ENCODE data around the gene MAGOH.

DNA sequence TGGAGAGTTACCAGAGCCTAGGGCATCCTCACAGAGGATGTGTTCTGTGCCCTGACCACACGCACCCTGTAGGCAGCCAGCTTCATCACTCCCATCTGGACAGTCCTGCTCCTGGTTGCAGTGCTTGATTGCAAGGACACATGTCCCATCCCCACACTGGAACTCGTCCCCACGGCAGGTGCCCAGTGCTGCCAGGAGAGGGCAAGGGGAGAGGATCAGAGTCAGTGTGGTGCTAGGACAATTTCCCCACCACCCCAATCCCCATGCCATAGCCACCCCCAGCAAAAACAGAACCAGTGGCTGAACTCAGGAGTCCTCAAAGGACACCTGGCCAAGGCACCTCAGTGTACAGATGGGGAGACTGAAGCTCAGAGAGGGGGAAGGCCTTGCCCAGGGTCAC is 37.2 kb upstream of the MAGOH start:
- TF ChIP-seq, protein P1, sequence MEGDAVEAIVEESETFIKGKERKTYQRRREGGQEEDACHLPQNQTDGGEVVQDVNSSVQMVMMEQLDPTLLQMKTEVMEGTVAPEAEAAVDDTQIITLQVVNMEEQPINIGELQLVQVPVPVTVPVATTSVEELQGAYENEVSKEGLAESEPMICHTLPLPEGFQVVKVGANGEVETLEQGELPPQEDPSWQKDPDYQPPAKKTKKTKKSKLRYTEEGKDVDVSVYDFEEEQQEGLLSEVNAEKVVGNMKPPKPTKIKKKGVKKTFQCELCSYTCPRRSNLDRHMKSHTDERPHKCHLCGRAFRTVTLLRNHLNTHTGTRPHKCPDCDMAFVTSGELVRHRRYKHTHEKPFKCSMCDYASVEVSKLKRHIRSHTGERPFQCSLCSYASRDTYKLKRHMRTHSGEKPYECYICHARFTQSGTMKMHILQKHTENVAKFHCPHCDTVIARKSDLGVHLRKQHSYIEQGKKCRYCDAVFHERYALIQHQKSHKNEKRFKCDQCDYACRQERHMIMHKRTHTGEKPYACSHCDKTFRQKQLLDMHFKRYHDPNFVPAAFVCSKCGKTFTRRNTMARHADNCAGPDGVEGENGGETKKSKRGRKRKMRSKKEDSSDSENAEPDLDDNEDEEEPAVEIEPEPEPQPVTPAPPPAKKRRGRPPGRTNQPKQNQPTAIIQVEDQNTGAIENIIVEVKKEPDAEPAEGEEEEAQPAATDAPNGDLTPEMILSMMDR (IDR thresholded peaks at IDR 0.05) = no peak
- TF ChIP-seq POLR2A (IDR thresholded peaks at IDR 0.05) (no peak), EP300 (IDR thresholded peaks at IDR 0.05) (no peak)

All from ovary (tissue), 3 donors.